H1 (cell line): ENCODE data around the gene LBP. TPM values are rescaled to one million over a fixed set of nuclear protein-coding genes. Genes with fewer than 3 reads are reported as not detected.

Experiments
- CTCF ChIA-PET: fragments of 300-600 bp; sonication (Branson Sonifier 250); formaldehyde crosslinking; loops from one replicate; lab custom pipeline; 2021; ENCODE audit not compliant: partially characterized antibody; lab: Charles Lee
- POLR2A ChIA-PET: fragments of 300-600 bp; sonication (Branson Sonifier 250); formaldehyde crosslinking; loops from one replicate; lab custom pipeline; 2021; ENCODE audit warnings: inconsistent platforms; ENCODE audit not compliant: partially characterized antibody; lab: Charles Lee
- DNase-seq, 2 experiments: peaks; one replicate each; pipeline versions ENCODE4 v3.0.0 to v3.0.0-alpha.2; 2010 to 2022; ENCODE audit warnings: low spot score in 2 of 2, low read depth in 1 of 2, mixed read lengths in 1 of 2
- FAIRE-seq: peaks from 2 replicates; lab custom pipeline; 2011; peaks lifted over from hg19 to GRCh38; lab: Jason Lieb, UNC
- H2AFZ ChIP-seq: 2 replicates; pipeline ENCODE4 v1.8.1; 2012; ENCODE audit warnings: low read length, inconsistent platforms
- H2AK5ac ChIP-seq: 2 replicates; pipeline ENCODE4 v1.6.1; 2013; ENCODE audit warnings: low read depth, low read length
- H2BK120ac ChIP-seq: replicated peaks from 2 replicates; pipeline ENCODE3; 2013; ENCODE audit warnings: low read depth, low read length, inconsistent platforms
- H2BK12ac ChIP-seq: 2 replicates; pipeline ENCODE4 v1.6.1; 2013; ENCODE audit warnings: low read depth, low read length
- H2BK15ac ChIP-seq: 2 replicates; pipeline ENCODE4 v1.6.1; 2013; ENCODE audit warnings: low read length
- H2BK20ac ChIP-seq: 2 replicates; pipeline ENCODE4 v1.6.1; 2013; ENCODE audit warnings: low read length
- H2BK5ac ChIP-seq: 2 replicates; pipeline ENCODE4 v1.6.1; 2013; ENCODE audit warnings: low read depth, low read length
- H3K14ac ChIP-seq: 2 replicates; pipeline ENCODE4 v1.6.1; 2013; ENCODE audit warnings: inconsistent platforms; ENCODE audit not compliant: insufficient read length
- H3K18ac ChIP-seq: 2 replicates; pipeline ENCODE4 v1.6.1; 2013; ENCODE audit warnings: low read length; ENCODE audit errors: extremely low read depth
- H3K23ac ChIP-seq: 2 replicates; pipeline ENCODE4 v1.6.1; 2013; ENCODE audit warnings: inconsistent platforms; ENCODE audit not compliant: insufficient read length
- H3K23me2 ChIP-seq: 2 replicates; pipeline ENCODE4 v1.6.1; 2013; ENCODE audit warnings: low read depth, low read length
- H3K27ac ChIP-seq: 2 replicates; pipeline ENCODE4 v1.6.1; 2011; ENCODE audit warnings: low read depth, low read length, inconsistent platforms
- H3K27me3 ChIP-seq, 4 experiments: replicated peaks in 1 of 4; 1 replicate in 1 of 4; 2 replicates in 3 of 4; pipeline versions ENCODE4 v1.6.1 to v1.8.1; 2011 to 2013; ENCODE audit warnings: low read length in 3 of 4, mild to moderate bottlenecking in 3 of 4, inconsistent platforms in 2 of 4, mixed read lengths in 2 of 4, moderate library complexity in 1 of 4; ENCODE audit not compliant: control insufficient read depth in 3 of 4, insufficient read depth in 3 of 4; ENCODE audit errors: extremely low read depth in 1 of 4
- H3K36me3 ChIP-seq, 4 experiments: 2 replicates each; pipeline versions ENCODE4 v1.6.1 to v1.8.1; 2011 to 2013; ENCODE audit warnings: mild to moderate bottlenecking in 4 of 4, low read length in 3 of 4, moderate library complexity in 2 of 4, control low read depth in 1 of 4, inconsistent platforms in 1 of 4; ENCODE audit not compliant: insufficient read depth in 4 of 4, control insufficient read depth in 2 of 4
- H3K4ac ChIP-seq: replicated peaks from 2 replicates; pipeline ENCODE3; 2013; ENCODE audit warnings: low read length, low read depth, mixed read lengths, inconsistent platforms; ENCODE audit not compliant: insufficient read length
- H3K4me1 ChIP-seq, 4 experiments: replicated peaks in 1 of 4; 1 replicate in 1 of 4; 2 replicates in 3 of 4; pipeline versions ENCODE4 v1.6.1 to v1.8.1; 2011 to 2013; ENCODE audit warnings: low read length in 3 of 4, inconsistent platforms in 2 of 4, mixed read lengths in 1 of 4; ENCODE audit not compliant: insufficient read depth in 4 of 4, control insufficient read depth in 3 of 4
- H3K4me2 ChIP-seq, 2 experiments: 2 replicates each; pipeline versions ENCODE4 v1.6.1 to v1.8.1; 2011 to 2013; ENCODE audit warnings: low read depth in 2 of 2, low read length in 2 of 2, control low read depth in 1 of 2, inconsistent platforms in 1 of 2, mild to moderate bottlenecking in 1 of 2; ENCODE audit not compliant: insufficient read depth in 1 of 2
- H3K4me3 ChIP-seq, 4 experiments: fragments of 200-600, 300-600 bp in 1 of 4; sonication (generic), shearing (Covaris generic), sonication (Bioruptor Twin) in 1 of 4; 2 replicates each; pipeline versions ENCODE4 v1.5.1 to v1.8.1; 2011 to 2016; ENCODE audit warnings: low read length in 4 of 4, low read depth in 3 of 4, control low read depth in 2 of 4, inconsistent platforms in 2 of 4, mild to moderate bottlenecking in 2 of 4, mixed read lengths in 1 of 4, moderate library complexity in 1 of 4; ENCODE audit not compliant: insufficient read depth in 2 of 4; ENCODE audit errors: extremely low read depth in 1 of 4
- H3K56ac ChIP-seq: replicated peaks from 2 replicates; pipeline ENCODE3; 2013; ENCODE audit warnings: low read depth, mild to moderate bottlenecking, mixed read lengths, low read length, inconsistent platforms; ENCODE audit not compliant: insufficient read length
- H3K79me1 ChIP-seq: 2 replicates; pipeline ENCODE4 v1.6.1; 2013; ENCODE audit warnings: low read depth, low read length, control low read depth
- H3K79me2 ChIP-seq, 2 experiments: 2 replicates each; pipeline versions ENCODE4 v1.6.1 to v1.8.1; 2012 to 2013; ENCODE audit warnings: low read length in 2 of 2, mild to moderate bottlenecking in 2 of 2, inconsistent platforms in 1 of 2; ENCODE audit not compliant: insufficient read depth in 2 of 2, control insufficient read depth in 1 of 2
- H3K9ac ChIP-seq, 4 experiments: replicated peaks in 1 of 4; 1 replicate in 1 of 4; 2 replicates in 3 of 4; pipeline versions ENCODE4 v1.6.1 to v1.8.1; 2011 to 2013; ENCODE audit warnings: low read depth in 3 of 4, low read length in 3 of 4, control low read depth in 2 of 4, mild to moderate bottlenecking in 2 of 4, moderate library complexity in 2 of 4, inconsistent platforms in 1 of 4; ENCODE audit errors: extremely low read depth in 1 of 4
- H3K9me3 ChIP-seq, 2 experiments: 2 replicates each; pipeline versions ENCODE4 v1.6.1 to v1.8.1; 2012 to 2013; ENCODE audit warnings: mild to moderate bottlenecking in 2 of 2, moderate library complexity in 2 of 2, control low read depth in 1 of 2, inconsistent platforms in 1 of 2, low read depth in 1 of 2, low read length in 1 of 2, mixed read lengths in 1 of 2; ENCODE audit not compliant: insufficient read depth in 2 of 2
- H4K20me1 ChIP-seq, 2 experiments: replicated peaks in 1 of 2; 2 replicates each; pipeline versions ENCODE3 to v1.8.1; 2011 to 2013; ENCODE audit warnings: inconsistent platforms in 2 of 2, low read length in 2 of 2, mild to moderate bottlenecking in 1 of 2; ENCODE audit not compliant: insufficient read depth in 2 of 2, control insufficient read depth in 1 of 2
- H4K5ac ChIP-seq: 2 replicates; pipeline ENCODE4 v1.6.1; 2013; ENCODE audit warnings: low read length, low read depth, mixed read lengths, inconsistent platforms; ENCODE audit not compliant: insufficient read length
- H4K8ac ChIP-seq: 2 replicates; pipeline ENCODE4 v1.8.0; 2013; ENCODE audit warnings: mild to moderate bottlenecking, moderate library complexity, low read length, inconsistent platforms; ENCODE audit not compliant: insufficient read depth; ENCODE audit errors: extremely low read depth
- H4K91ac ChIP-seq: replicated peaks from 2 replicates; pipeline ENCODE3; 2013; ENCODE audit warnings: low read length, mixed read lengths, inconsistent platforms; ENCODE audit not compliant: insufficient read length
- BCL11A ChIP-seq, 2 experiments: IDR thresholded peaks; one replicate each; pipeline ENCODE4 v1.6.1; 2011; ENCODE audit warnings: low read depth in 2 of 2, low read length in 2 of 2, mild to moderate bottlenecking in 2 of 2
- CHD1 ChIP-seq: IDR thresholded peaks from 2 replicates; pipeline ENCODE4 v1.6.1; 2012; ENCODE audit warnings: low read depth, low read length, improper control_type of control experiment
- EP300 ChIP-seq, 2 experiments: IDR thresholded peaks; 1 replicate in 1 of 2; 2 replicates in 1 of 2; pipeline ENCODE4 v1.6.1; 2011 to 2012; ENCODE audit warnings: low read depth in 2 of 2, low read length in 2 of 2, mild to moderate bottlenecking in 2 of 2, borderline replicate concordance in 1 of 2, inconsistent platforms in 1 of 2, moderate library complexity in 1 of 2
- GTF2F1 ChIP-seq: IDR thresholded peaks from 2 replicates; pipeline ENCODE4 v1.6.1; 2012; ENCODE audit warnings: low read depth, low read length, improper control_type of control experiment, borderline replicate concordance
- MAFK ChIP-seq: IDR thresholded peaks from 2 replicates; pipeline ENCODE4 v1.6.1; 2012; ENCODE audit warnings: low read depth, mild to moderate bottlenecking, improper control_type of control experiment, low read length
- RBBP5 ChIP-seq: IDR thresholded peaks from 2 replicates; pipeline ENCODE4 v1.7.1; 2012; ENCODE audit warnings: low read depth, mild to moderate bottlenecking, inconsistent platforms, low read length, moderate library complexity, borderline replicate concordance
- RXRA ChIP-seq: IDR thresholded peaks from 2 replicates; pipeline ENCODE4 v1.6.1; 2011; ENCODE audit warnings: low read depth, mild to moderate bottlenecking, low read length, moderate library complexity; ENCODE audit not compliant: insufficient read depth
- SAP30 ChIP-seq: fragments of 300-600 bp; sonication (generic); IDR thresholded peaks from 2 replicates; pipeline ENCODE4 v1.7.1; 2012; ENCODE audit warnings: low read length, moderate library complexity, mild to moderate bottlenecking, inconsistent platforms; ENCODE audit not compliant: insufficient read depth, insufficient replicate concordance
- SP2 ChIP-seq: IDR thresholded peaks from 2 replicates; pipeline ENCODE4 v1.6.1; 2012; ENCODE audit warnings: mild to moderate bottlenecking, low read length, inconsistent platforms
- WGBS, 2 experiments: shearing (Covaris generic) in 1 of 2; methylation state at CpG; one replicate each; pipeline versions ENCODE4 v1.1.6 to v1.1.7; 2013 to 2015; ENCODE audit warnings: low lambda C conversion rate in 2 of 2, mixed read lengths in 2 of 2, inconsistent platforms in 1 of 2, low coverage in 1 of 2, missing lambda C conversion rate in 1 of 2; ENCODE audit not compliant: insufficient replicate concordance in 2 of 2, insufficient coverage in 1 of 2, insufficient read length in 1 of 2; ENCODE audit errors: extremely low coverage in 1 of 2, missing lambda C conversion rate in 1 of 2; 5-methylcytosine and 5-hydroxymethylcytosine counted together
- polyA plus RNA-seq, 7 experiments: library from polyadenylated mRNA; depleted of rRNA in 3 of 7; stranded (reverse) in 5 of 7; unstranded in 2 of 7; fragments of >200 nt in 5 of 7; fragments of 200-250 nt in 2 of 7; gene quantifications; 1 replicate in 5 of 7; 2 replicates in 1 of 7; 4 replicates in 1 of 7; pipeline versions ENCODE4 v1.2.1 to v1.2.3, GENCODE V29; 2011 to 2013; ENCODE audit warnings: missing spikeins in 2 of 7, mixed read lengths in 2 of 7
- total RNA-seq: library from RNA; stranded (reverse); fragmentation: NEBNext Ultra II Directional; extraction: Animal tissue kit (Norgen Biotek cat#: 25700); gene quantifications from 2 replicates; pipeline ENCODE4 v1.2.1, GENCODE V29; 2021
- TF ChIP-seq, protein P1 (sequence below): IDR thresholded peaks from 2 replicates; pipeline ENCODE4 v1.6.1; 2012; ENCODE audit warnings: inconsistent platforms
- TF ChIP-seq, protein P2 (sequence below): IDR thresholded peaks from 2 replicates; pipeline ENCODE4 v1.6.1; 2012; ENCODE audit warnings: inconsistent platforms

LBP gene
- total and polyA plus RNA-seq, 2 of the 8 experiments (the other 6 are each of a cell fraction or from before 2014, with no cell fraction given): 0.60 to 0.63 TPM

- Histone ChIP-seq H4K91ac (no peak overlapping the region), H3K79me1 (no peaks in the 10 kb centered on the region), H4K20me1 (no peaks in the 10 kb centered on the region), H2BK120ac (no peak overlapping the region), H4K5ac (no peak overlapping the region), H3K9me3 (no peaks in the 10 kb centered on the region), H2BK12ac (peak overlapping the region; percentile 60; the same call in 1 of the 2 replicates), H3K36me3 (no peaks in the 10 kb centered on the region), H3K79me2 (no peaks in the 10 kb centered on the region), H3K23me2 (no peaks in the 10 kb centered on the region), H3K18ac (peak overlapping the region; percentile 78; the same call in 1 of the 2 replicates), H3K56ac (no peak overlapping the region)
- WGBS, 2 experiments: 60% methylated on average over 6 of the region's 6 CpGs; no CpG with 5 or more reads in 1 of the 2 experiments
- CTCF ChIA-PET: interaction anchor here (0.9 to 2.1 kb wide), 8 partner anchors 9 to 242 kb away, joined by 3 to 10 read pairs (median 4); no protein-coding TSS in a partner anchor
- TF ChIP-seq RBBP5: peak; percentile 42; the same call in 1 of the 2 replicates
- no peak for TF ChIP-seq SAP30
- TF ChIP-seq SP2: no peak
- TF ChIP-seq, protein P1, sequence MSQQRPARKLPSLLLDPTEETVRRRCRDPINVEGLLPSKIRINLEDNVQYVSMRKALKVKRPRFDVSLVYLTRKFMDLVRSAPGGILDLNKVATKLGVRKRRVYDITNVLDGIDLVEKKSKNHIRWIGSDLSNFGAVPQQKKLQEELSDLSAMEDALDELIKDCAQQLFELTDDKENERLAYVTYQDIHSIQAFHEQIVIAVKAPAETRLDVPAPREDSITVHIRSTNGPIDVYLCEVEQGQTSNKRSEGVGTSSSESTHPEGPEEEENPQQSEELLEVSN: peak; percentile 32; the same call in 1 of the 2 replicates
- TF ChIP-seq, protein P2, sequence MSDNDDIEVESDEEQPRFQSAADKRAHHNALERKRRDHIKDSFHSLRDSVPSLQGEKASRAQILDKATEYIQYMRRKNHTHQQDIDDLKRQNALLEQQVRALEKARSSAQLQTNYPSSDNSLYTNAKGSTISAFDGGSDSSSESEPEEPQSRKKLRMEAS: 0 out of 2 replicates have a peak, but pooled peaks have one; percentile 52
- no peak for TF ChIP-seq MAFK
- no peak for TF ChIP-seq RXRA
- TF ChIP-seq CHD1: no peak
- TF ChIP-seq BCL11A (IDR thresholded peaks at IDR 0.05; ENCODE audit: low read depth in 2 of 2, low read length in 2 of 2): no peak
- TF ChIP-seq GTF2F1: no peak
- TF ChIP-seq EP300 (IDR thresholded peaks at IDR 0.05; ENCODE audit: borderline replicate concordance in 1 of 2, low read depth in 2 of 2, low read length in 2 of 2): no peak
- TF ChIP-seq, all 59 proteins: peak for 3
- Histone ChIP-seq H3K9ac (no peak overlapping the region), H2BK5ac (peak overlapping the region; percentile 49), H4K8ac (peak overlapping the region; percentile 76; the same call in 1 of the 2 replicates), H3K27ac (no peak overlapping the region), H2AFZ (peak overlapping the region; percentile 66), H3K4ac (no peak overlapping the region), H2BK20ac (0 out of 2 replicates have a peak overlapping the region, but pooled peaks have one; percentile 6), H3K4me2 (peak overlapping the region in 1 of 2 experiments; percentile 7; a peak in 2 of 4 replicates), H3K4me3 (no peak overlapping the region), H2BK15ac (no peak overlapping the region), H3K4me1 (peaks cover 0 to 11% (median 5%) of the 10 kb centered on the region in 4 experiments; a peak in 4 of 7 replicates), H3K23ac (no peak overlapping the region), H3K27me3 (no peaks in the 10 kb centered on the region; a peak in 1 of 7 replicates), H3K14ac (no peak overlapping the region), H2AK5ac (no peak overlapping the region)
- no peak for DNase-seq
- FAIRE-seq: no peak
- POLR2A ChIA-PET: interaction anchor here (0.6 to 1.3 kb wide), 2 partner anchors 54 to 120 kb away, joined by 3 read pairs; no protein-coding TSS in a partner anchor
Measured at GRCh38 chr20:38299963-38300362, 46.3 kb upstream of the LBP start.
